ENCODE measurements around the gene TECPR2. TPM values are rescaled to one million over a fixed set of nuclear protein-coding genes. Genes with fewer than 3 reads are reported as not detected.
A peak's percentile ranks its signal among the peaks of the same experiment; 100 is the strongest.

TECPR2 gene
- total RNA-seq, 1 experiment from 2014 or later, result 21.3 TPM

DNA sequence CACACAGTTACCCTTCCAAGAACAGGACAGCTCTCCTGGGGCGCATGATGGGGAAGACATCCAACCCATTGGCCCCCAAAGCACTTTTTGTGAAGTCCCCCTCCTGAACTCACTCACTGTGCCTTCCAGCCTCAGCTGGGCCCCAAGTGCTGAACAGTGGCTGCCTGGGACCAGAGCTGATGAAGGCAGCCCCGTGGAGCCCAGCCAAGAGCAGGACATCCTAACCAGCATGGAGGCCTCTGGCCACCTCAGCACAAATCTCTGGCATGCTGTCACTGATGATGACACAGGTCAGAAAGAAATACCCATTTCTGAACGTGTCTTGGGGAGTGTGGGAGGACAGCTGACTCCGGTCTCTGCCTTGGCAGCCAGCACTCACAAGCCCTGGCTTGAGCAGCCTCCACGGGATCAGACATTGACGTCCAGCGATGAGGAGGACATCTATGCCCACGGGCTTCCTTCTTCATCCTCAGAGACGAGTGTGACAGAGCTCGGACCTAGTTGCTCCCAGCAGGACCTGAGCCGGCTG is 72.0 kb downstream of the TECPR2 start:
- Mint-ChIP-seq H3K27ac (no peak overlapping the region), H3K36me3 (peaks cover 6% of the 10 kb centered on the region), H3K4me3 (no peak overlapping the region), H3K9me3 (no peaks in the 10 kb centered on the region), H3K4me1 (peaks cover 10% of the 10 kb centered on the region), H3K27me3 (ENCODE audit: low read depth) (no peaks in the 10 kb centered on the region)
- DNase-seq (ENCODE audit: low spot score), result no peak
- no peak for ATAC-seq
- ChIA-PET CTCF (no interaction called here), POLR2A (no interaction called here)
- TF ChIP-seq, protein P1, sequence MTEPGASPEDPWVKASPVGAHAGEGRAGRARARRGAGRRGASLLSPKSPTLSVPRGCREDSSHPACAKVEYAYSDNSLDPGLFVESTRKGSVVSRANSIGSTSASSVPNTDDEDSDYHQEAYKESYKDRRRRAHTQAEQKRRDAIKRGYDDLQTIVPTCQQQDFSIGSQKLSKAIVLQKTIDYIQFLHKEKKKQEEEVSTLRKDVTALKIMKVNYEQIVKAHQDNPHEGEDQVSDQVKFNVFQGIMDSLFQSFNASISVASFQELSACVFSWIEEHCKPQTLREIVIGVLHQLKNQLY (CRISPR knock-in tag; IDR thresholded peaks at IDR 0.05), result no peak
- TF ChIP-seq, protein P2, sequence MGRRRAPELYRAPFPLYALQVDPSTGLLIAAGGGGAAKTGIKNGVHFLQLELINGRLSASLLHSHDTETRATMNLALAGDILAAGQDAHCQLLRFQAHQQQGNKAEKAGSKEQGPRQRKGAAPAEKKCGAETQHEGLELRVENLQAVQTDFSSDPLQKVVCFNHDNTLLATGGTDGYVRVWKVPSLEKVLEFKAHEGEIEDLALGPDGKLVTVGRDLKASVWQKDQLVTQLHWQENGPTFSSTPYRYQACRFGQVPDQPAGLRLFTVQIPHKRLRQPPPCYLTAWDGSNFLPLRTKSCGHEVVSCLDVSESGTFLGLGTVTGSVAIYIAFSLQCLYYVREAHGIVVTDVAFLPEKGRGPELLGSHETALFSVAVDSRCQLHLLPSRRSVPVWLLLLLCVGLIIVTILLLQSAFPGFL (CRISPR knock-in tag; IDR thresholded peaks at IDR 0.05; ENCODE audit: borderline replicate concordance), result no peak
- no peak for TF ChIP-seq ZNF671 (CRISPR knock-in tag; IDR thresholded peaks at IDR 0.05)
- TF ChIP-seq, protein P3, sequence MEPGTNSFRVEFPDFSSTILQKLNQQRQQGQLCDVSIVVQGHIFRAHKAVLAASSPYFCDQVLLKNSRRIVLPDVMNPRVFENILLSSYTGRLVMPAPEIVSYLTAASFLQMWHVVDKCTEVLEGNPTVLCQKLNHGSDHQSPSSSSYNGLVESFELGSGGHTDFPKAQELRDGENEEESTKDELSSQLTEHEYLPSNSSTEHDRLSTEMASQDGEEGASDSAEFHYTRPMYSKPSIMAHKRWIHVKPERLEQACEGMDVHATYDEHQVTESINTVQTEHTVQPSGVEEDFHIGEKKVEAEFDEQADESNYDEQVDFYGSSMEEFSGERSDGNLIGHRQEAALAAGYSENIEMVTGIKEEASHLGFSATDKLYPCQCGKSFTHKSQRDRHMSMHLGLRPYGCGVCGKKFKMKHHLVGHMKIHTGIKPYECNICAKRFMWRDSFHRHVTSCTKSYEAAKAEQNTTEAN (CRISPR knock-in tag; IDR thresholded peaks at IDR 0.05), result no peak
- no peak for TF ChIP-seq NFATC4 (CRISPR knock-in tag; IDR thresholded peaks at IDR 0.05)

DNA sequence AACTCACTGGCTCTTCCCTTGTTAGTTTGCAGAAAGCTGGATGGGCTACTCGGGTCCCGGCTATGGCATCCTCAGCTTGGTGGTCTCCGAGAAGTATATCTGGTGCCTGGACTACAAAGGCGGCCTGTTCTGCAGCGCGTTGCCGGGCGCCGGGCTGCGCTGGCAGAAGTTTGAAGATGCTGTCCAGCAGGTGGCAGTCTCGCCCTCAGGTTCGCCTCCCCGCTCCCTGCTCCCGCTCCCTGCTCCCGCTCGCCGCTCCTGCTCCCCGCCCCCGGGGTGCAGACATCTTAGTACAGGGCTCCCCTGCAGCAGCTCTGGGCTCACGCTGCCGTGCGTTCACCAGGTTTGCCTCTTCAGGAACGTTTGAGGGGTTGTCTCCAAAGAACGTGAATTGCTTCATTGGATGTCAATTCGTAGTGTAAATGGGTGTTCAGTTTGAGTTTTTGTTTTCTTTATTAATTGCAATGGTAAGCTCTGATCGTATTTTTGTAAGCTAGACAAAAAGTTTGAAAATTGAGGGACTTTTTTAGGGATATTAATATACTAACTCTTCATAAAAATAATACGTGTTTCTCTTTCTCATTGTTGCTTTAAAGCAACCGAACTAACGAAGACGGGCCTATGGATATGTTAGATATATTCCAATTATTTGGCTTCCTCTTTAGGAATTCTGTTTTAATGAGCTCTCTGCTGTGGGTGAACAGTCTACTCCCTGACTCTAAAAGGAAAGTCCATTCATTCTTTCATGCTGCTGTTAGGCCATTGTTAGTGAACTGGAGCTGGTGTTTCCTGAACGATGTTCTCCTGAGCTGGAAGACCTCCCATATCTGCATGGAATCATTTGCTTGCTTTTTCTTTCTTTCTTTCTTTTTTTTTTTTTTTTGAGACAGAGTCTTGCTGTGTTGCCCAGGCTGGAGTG is 75.5 kb downstream of the TECPR2 start:
- Mint-ChIP-seq H3K27ac (peak overlapping the region; percentile 87), H3K4me3 (peak overlapping the region; percentile 57), H3K36me3 (peaks cover 13% of the 10 kb centered on the region), H3K9me3 (no peaks in the 10 kb centered on the region), H3K4me1 (peaks cover 6% of the 10 kb centered on the region), H3K27me3 (ENCODE audit: low read depth) (no peaks in the 10 kb centered on the region)
- POLR2A ChIA-PET, result interaction anchor here (0.8 kb wide), 1 partner anchor 143 kb away, joined by 3 read pairs; no protein-coding TSS in a partner anchor
- peak; percentile 96 for DNase-seq (ENCODE audit: low spot score)
- TF ChIP-seq ZNF232 (CRISPR knock-in tag; IDR thresholded peaks at IDR 0.05) (0 out of 2 replicates have a peak, but pooled peaks have one; percentile 62), ETV6 (CRISPR knock-in tag; IDR thresholded peaks at IDR 0.05) (0 out of 2 replicates have a peak, but pooled peaks have one; percentile 46), SP1 (CRISPR knock-in tag; conservative IDR thresholded peaks at IDR 0.05) (0 out of 2 replicates have a peak, but pooled peaks have one; percentile 30), SMAD3 (CRISPR knock-in tag; IDR thresholded peaks at IDR 0.05; ENCODE audit: borderline replicate concordance) (0 out of 2 replicates have a peak, but pooled peaks have one; percentile 51)
- TF ChIP-seq, protein P4, sequence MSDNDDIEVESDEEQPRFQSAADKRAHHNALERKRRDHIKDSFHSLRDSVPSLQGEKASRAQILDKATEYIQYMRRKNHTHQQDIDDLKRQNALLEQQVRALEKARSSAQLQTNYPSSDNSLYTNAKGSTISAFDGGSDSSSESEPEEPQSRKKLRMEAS (CRISPR knock-in tag; IDR thresholded peaks at IDR 0.05), result no peak
- TF ChIP-seq, protein P5, sequence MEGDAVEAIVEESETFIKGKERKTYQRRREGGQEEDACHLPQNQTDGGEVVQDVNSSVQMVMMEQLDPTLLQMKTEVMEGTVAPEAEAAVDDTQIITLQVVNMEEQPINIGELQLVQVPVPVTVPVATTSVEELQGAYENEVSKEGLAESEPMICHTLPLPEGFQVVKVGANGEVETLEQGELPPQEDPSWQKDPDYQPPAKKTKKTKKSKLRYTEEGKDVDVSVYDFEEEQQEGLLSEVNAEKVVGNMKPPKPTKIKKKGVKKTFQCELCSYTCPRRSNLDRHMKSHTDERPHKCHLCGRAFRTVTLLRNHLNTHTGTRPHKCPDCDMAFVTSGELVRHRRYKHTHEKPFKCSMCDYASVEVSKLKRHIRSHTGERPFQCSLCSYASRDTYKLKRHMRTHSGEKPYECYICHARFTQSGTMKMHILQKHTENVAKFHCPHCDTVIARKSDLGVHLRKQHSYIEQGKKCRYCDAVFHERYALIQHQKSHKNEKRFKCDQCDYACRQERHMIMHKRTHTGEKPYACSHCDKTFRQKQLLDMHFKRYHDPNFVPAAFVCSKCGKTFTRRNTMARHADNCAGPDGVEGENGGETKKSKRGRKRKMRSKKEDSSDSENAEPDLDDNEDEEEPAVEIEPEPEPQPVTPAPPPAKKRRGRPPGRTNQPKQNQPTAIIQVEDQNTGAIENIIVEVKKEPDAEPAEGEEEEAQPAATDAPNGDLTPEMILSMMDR (IDR thresholded peaks at IDR 0.05), result peak; percentile 64
- TF ChIP-seq, protein P6, sequence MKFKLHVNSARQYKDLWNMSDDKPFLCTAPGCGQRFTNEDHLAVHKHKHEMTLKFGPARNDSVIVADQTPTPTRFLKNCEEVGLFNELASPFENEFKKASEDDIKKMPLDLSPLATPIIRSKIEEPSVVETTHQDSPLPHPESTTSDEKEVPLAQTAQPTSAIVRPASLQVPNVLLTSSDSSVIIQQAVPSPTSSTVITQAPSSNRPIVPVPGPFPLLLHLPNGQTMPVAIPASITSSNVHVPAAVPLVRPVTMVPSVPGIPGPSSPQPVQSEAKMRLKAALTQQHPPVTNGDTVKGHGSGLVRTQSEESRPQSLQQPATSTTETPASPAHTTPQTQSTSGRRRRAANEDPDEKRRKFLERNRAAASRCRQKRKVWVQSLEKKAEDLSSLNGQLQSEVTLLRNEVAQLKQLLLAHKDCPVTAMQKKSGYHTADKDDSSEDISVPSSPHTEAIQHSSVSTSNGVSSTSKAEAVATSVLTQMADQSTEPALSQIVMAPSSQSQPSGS (CRISPR knock-in tag; IDR thresholded peaks at IDR 0.05; ENCODE audit: borderline replicate concordance, low read depth), result no peak
- TF ChIP-seq, protein P7, sequence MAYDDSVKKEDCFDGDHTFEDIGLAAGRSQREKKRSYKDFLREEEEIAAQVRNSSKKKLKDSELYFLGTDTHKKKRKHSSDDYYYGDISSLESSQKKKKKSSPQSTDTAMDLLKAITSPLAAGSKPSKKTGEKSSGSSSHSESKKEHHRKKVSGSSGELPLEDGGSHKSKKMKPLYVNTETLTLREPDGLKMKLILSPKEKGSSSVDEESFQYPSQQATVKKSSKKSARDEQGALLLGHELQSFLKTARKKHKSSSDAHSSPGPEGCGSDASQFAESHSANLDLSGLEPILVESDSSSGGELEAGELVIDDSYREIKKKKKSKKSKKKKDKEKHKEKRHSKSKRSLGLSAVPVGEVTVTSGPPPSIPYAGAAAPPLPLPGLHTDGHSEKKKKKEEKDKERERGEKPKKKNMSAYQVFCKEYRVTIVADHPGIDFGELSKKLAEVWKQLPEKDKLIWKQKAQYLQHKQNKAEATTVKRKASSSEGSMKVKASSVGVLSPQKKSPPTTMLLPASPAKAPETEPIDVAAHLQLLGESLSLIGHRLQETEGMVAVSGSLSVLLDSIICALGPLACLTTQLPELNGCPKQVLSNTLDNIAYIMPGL (CRISPR knock-in tag; IDR thresholded peaks at IDR 0.05), result peak; percentile 81; the same call in 1 of the 2 replicates
- TF ChIP-seq, protein P8, sequence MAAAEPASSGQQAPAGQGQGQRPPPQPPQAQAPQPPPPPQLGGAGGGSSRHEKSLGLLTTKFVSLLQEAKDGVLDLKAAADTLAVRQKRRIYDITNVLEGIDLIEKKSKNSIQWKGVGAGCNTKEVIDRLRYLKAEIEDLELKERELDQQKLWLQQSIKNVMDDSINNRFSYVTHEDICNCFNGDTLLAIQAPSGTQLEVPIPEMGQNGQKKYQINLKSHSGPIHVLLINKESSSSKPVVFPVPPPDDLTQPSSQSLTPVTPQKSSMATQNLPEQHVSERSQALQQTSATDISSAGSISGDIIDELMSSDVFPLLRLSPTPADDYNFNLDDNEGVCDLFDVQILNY (CRISPR knock-in tag; IDR thresholded peaks at IDR 0.05), result peak; percentile 51; the same call in 1 of the 2 replicates
- CTCF ChIA-PET, result interaction anchor here (0.8 to 5.7 kb wide), 31 partner anchors 8 to 335 kb away, joined by 3 to 64 read pairs (median 5); partner anchors contain the start of genes ANKRD9, CINP and TECPR2
- ATAC-seq, result peak; percentile 98
